Nephron progenitor cell (in vitro differentiated cells): ENCODE measurements around the gene ADARB2.

ENCODE experiments used
- DNase-seq: peaks from one replicate; pipeline ENCODE4 v3.0.0; 2021
- H3K27ac Mint-ChIP-seq: 2 replicates; pipeline ENCODE4 v1.8.0; 2021; ENCODE audit warnings: mild to moderate bottlenecking, moderate library complexity, mixed read lengths
- H3K27me3 Mint-ChIP-seq: 2 replicates; pipeline ENCODE4 v1.8.0; 2021; ENCODE audit warnings: mild to moderate bottlenecking, low read depth, mixed read lengths; ENCODE audit not compliant: poor library complexity
- H3K36me3 Mint-ChIP-seq: 2 replicates; pipeline ENCODE4 v1.8.0; 2021; ENCODE audit warnings: low read depth, mixed read lengths
- H3K4me1 Mint-ChIP-seq: 2 replicates; pipeline ENCODE4 v1.8.0; 2021; ENCODE audit warnings: mixed read lengths
- H3K4me3 Mint-ChIP-seq: 2 replicates; pipeline ENCODE4 v1.8.0; 2021; ENCODE audit warnings: mild to moderate bottlenecking, moderate library complexity, mixed read lengths
- H3K9me3 Mint-ChIP-seq: 2 replicates; pipeline ENCODE4 v1.8.0; 2021; ENCODE audit warnings: mild to moderate bottlenecking, moderate library complexity, mixed read lengths
- TF ChIP-seq, protein P1 (sequence below): fragments of 200-600 bp; sonication (generic); IDR thresholded peaks from 2 replicates; pipeline ENCODE4 v1.5.0; 2021; ENCODE audit warnings: antibody characterized with exemption

The ADARB2 gene

DNA sequence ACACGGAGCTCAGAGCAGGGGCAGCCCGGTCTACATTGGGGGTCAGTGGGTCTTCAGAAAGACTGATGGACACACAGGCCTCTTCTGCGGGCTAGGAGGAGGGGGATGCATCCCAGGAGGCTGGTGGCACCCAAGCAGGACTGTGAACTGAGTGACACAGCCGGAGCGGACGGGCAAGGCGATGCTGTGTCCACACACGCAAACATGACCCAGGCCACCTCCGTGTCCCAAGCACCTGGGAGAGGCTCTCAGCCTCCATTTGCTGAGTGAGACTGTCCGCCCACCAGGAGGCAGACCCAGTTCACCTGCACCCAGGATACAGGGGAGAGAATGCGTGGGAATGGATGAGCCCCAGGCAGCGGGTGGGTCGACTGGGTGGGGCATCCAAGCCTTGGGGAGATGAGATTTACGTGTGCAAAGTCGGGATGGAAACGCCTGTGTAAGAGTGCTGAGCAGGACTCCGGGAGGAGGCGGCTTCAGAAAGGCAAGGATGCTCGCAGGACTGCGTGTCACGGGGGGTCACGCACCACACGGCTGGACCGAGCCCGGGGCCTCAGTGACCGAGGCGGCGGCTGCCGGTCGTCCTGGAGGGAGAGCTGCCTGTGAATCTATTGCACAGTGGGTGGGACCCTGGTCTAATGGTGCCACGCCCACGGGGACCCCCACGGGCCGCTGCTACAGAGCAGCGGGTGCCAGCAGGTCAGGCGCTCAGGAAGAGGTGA is 262.8 kb downstream of the ADARB2 start:
- Mint-ChIP-seq H3K27me3 (peaks cover 17% of the 10 kb centered on the region), H3K4me1 (peaks cover 67% of the 10 kb centered on the region), H3K9me3 (peaks cover 30% of the 10 kb centered on the region), H3K4me3 (no peak overlapping the region), H3K36me3 (peaks cover 8% of the 10 kb centered on the region), H3K27ac (no peak overlapping the region)
- no peak for DNase-seq
- TF ChIP-seq, protein P1, sequence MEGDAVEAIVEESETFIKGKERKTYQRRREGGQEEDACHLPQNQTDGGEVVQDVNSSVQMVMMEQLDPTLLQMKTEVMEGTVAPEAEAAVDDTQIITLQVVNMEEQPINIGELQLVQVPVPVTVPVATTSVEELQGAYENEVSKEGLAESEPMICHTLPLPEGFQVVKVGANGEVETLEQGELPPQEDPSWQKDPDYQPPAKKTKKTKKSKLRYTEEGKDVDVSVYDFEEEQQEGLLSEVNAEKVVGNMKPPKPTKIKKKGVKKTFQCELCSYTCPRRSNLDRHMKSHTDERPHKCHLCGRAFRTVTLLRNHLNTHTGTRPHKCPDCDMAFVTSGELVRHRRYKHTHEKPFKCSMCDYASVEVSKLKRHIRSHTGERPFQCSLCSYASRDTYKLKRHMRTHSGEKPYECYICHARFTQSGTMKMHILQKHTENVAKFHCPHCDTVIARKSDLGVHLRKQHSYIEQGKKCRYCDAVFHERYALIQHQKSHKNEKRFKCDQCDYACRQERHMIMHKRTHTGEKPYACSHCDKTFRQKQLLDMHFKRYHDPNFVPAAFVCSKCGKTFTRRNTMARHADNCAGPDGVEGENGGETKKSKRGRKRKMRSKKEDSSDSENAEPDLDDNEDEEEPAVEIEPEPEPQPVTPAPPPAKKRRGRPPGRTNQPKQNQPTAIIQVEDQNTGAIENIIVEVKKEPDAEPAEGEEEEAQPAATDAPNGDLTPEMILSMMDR: no peak

DNA sequence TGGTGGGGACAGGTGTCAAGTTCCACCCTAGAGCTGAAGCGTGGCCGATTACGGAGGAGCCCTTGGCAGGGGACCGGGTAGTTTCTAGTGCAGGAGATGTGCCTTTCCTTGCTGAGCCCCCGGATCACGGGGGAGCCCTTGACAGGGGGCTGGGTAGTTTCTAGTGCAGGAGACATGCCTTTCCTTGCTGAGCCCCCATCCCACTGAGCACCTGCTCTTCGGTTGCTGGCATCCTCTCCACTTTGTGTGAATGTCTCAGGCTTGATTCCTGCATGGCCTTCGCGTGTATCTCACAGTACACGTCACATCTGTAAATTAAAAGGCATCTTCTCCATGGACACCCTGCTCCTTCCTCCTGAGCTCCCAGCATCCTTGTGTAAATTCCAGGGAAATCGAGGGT is 263.5 kb downstream of the ADARB2 start:
- peaks cover 8% of the 10 kb centered on the region for H3K36me3 Mint-ChIP-seq
- peaks cover 74% of the 10 kb centered on the region for H3K4me1 Mint-ChIP-seq
- H3K9me3 Mint-ChIP-seq: peaks cover 24% of the 10 kb centered on the region
- peak overlapping the region; percentile 67 for H3K27ac Mint-ChIP-seq
- TF ChIP-seq, protein P1: no peak
- no peak for DNase-seq
- peak overlapping the region; percentile 26 for H3K4me3 Mint-ChIP-seq
- peaks cover 18% of the 10 kb centered on the region for H3K27me3 Mint-ChIP-seq

DNA sequence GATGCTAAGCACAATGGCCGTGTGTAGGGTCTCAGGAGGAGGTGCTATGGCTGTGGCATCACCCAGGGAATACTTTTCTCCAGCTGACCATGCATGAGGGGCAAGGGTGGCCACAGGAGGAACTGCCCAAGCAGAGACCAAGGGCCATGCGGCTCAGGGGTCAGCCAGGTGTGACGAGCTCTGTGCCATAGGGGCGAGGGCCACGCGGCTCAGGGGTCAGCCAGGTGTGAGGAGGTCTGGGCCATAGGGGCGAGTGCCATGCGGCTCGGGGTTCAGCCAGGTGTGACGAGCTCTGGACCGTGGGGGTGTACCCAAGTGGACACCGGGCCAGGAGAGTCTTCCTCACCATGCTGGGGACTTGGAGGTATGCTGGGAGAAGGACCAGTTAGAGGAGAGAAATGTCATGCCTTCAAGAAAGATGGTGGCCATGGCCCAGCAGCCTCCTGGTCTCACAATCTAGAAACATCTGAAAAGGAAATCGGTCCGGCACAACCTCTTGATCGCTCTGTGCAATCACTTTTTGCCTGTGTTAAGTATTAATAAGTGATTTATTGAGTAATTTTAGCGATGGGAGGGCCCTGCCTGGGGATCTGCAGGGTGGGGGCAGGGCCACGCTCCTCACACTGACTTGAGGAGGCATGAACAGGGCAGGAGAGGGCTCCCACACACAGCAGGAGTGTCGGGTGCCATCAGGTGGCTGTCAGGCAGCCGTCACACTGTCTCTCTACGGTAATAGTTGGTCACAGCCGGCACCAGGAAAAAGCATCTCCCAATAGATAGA is 265.0 kb downstream of the ADARB2 start:
- Mint-ChIP-seq H3K4me1 (peaks cover 85% of the 10 kb centered on the region), H3K9me3 (peaks cover 9% of the 10 kb centered on the region), H3K4me3 (no peak overlapping the region), H3K27ac (no peak overlapping the region), H3K36me3 (no peaks in the 10 kb centered on the region), H3K27me3 (peaks cover 16% of the 10 kb centered on the region)
- TF ChIP-seq, protein P1: no peak
- no peak for DNase-seq

DNA sequence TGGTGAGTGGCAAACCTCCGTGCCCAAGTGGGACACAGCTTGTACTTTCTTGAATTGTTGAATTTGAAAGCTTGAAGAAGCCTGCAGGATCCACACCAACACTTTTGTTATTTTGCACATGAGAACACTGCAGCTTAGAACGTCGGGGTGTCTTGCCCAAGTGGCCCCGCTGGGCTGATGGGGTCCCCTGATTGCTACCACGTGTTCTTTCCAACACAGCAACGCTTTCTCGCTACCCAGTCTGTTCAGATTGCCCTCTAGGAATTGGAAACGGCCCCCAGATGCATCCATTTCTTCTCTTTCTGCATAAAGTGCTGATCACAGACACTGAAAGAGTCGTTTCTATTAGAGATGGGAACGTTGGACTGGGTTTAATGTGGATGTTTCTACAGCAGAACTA is 268.5 kb downstream of the ADARB2 start:
- Mint-ChIP-seq H3K27me3 (peaks cover 23% of the 10 kb centered on the region), H3K4me1 (peaks cover 81% of the 10 kb centered on the region), H3K9me3 (peaks cover under 1% of the 10 kb centered on the region), H3K4me3 (no peak overlapping the region), H3K27ac (no peak overlapping the region), H3K36me3 (no peaks in the 10 kb centered on the region)
- TF ChIP-seq, protein P1: no peak
- no peak for DNase-seq

DNA sequence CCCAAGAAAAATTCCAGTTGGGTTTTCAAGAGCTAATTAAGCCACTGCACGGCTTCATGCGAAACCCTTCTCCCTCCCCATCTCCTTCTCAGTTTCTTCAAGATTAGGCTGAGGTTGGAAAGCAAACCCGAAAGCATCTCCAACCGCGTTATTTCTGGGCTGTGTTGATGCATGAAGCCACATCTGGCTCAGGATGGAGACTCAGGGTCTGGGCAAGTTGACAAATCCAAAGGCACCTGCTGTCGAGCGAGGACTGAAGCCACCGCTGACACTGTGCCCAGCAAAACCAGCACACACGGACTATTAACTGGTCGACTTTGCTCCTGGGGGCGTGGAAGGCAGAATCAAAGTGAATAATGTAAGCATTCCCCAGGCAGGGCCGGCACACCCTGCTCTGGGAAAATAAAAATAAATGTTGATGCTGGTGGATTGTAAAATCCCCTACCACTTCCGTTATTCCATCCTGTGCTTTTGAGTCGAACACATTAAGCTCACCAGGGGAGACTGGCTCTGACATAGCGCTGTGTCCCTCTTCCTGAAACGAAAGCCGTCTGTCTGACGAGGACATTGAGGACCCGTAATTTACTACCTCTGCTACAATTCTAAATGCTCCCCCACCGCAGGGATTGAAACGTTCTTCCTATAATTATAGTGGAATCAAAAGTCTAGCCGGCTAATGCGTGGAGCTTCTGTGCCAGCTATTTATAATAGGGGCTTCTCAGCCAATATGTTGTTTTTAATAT is 269.8 kb downstream of the ADARB2 start:
- Mint-ChIP-seq H3K27me3 (peaks cover 15% of the 10 kb centered on the region), H3K36me3 (no peaks in the 10 kb centered on the region), H3K9me3 (peaks cover 4% of the 10 kb centered on the region), H3K4me1 (peaks cover 81% of the 10 kb centered on the region), H3K4me3 (peak overlapping the region; percentile 28), H3K27ac (no peak overlapping the region)
- TF ChIP-seq, protein P1: no peak
- no peak for DNase-seq
